Measurements from ENCODE around the gene CLK4. TPM values are rescaled to one million over a fixed set of nuclear protein-coding genes. Genes with fewer than 3 reads are reported as not detected.

Gene CLK4
- total RNA-seq, 1 donor from 2014 or later = 34.1 TPM

- intact Hi-C loops (cut with DNase I) = no loop called here
- H3K27me3 ChIP-seq (ENCODE audit: low read depth) = peaks cover 28% of the 10 kb centered on the region
- no peaks in the 10 kb centered on the region for H3K36me3 ChIP-seq
- no peaks in the 10 kb centered on the region for H3K9me3 ChIP-seq
- H3K4me3 ChIP-seq = no peak overlapping the region
- ATAC-seq (no peak), DNase-seq (no peak)
- no peak overlapping the region for H3K27ac ChIP-seq
- no peaks in the 10 kb centered on the region for H3K4me1 ChIP-seq
- TF ChIP-seq CTCF (IDR thresholded peaks at IDR 0.05) = no peak
Observed at GRCh38 chr5:178564811-178565550, 61.9 kb downstream of the CLK4 start.

GRCh38 chr5:178564397-178564796 lies 62.5 kb downstream of the CLK4 start:
- DNase-seq (no peak), ATAC-seq (no peak)
- Histone ChIP-seq H3K9me3 (no peaks in the 10 kb centered on the region), H3K4me1 (no peaks in the 10 kb centered on the region), H3K4me3 (no peak overlapping the region), H3K27ac (no peak overlapping the region), H3K27me3 (ENCODE audit: low read depth) (peaks cover 28% of the 10 kb centered on the region), H3K36me3 (no peaks in the 10 kb centered on the region)
- intact Hi-C loops (cut with DNase I) = no loop called here
- TF ChIP-seq CTCF (IDR thresholded peaks at IDR 0.05) = no peak

- Histone ChIP-seq H3K27me3 (ENCODE audit: low read depth) (peaks cover 28% of the 10 kb centered on the region), H3K4me1 (no peaks in the 10 kb centered on the region), H3K4me3 (no peak overlapping the region), H3K9me3 (no peaks in the 10 kb centered on the region), H3K27ac (no peak overlapping the region), H3K36me3 (no peaks in the 10 kb centered on the region)
- intact Hi-C loops (cut with DNase I) = no loop called here
- ATAC-seq (no peak), DNase-seq (no peak)
- no peak for TF ChIP-seq CTCF (IDR thresholded peaks at IDR 0.05)
Observed at GRCh38 chr5:178563621-178564020, 63.2 kb downstream of the CLK4 start.

- TF ChIP-seq CTCF (IDR thresholded peaks at IDR 0.05) = no peak
- intact Hi-C loops (cut with DNase I) = no loop called here
- peaks cover 28% of the 10 kb centered on the region for H3K27me3 ChIP-seq (ENCODE audit: low read depth)
- H3K36me3 ChIP-seq = no peaks in the 10 kb centered on the region
- no peak overlapping the region for H3K4me3 ChIP-seq
- H3K27ac ChIP-seq = no peak overlapping the region
- no peak for DNase-seq
- no peaks in the 10 kb centered on the region for H3K9me3 ChIP-seq
- no peaks in the 10 kb centered on the region for H3K4me1 ChIP-seq
- no peak for ATAC-seq
Observed at GRCh38 chr5:178561746-178562264, 65.0 kb downstream of the CLK4 start.

GRCh38 chr5:178560911-178561310 lies 65.9 kb downstream of the CLK4 start:
- TF ChIP-seq CTCF (IDR thresholded peaks at IDR 0.05) = no peak
- H3K4me1 ChIP-seq = no peaks in the 10 kb centered on the region
- no peak overlapping the region for H3K4me3 ChIP-seq
- ATAC-seq (no peak), DNase-seq (no peak)
- H3K36me3 ChIP-seq = no peaks in the 10 kb centered on the region
- H3K27me3 ChIP-seq (ENCODE audit: low read depth) = peaks cover 28% of the 10 kb centered on the region
- intact Hi-C loops (cut with DNase I) = no loop called here
- H3K9me3 ChIP-seq = no peaks in the 10 kb centered on the region
- no peak overlapping the region for H3K27ac ChIP-seq

All from lower lobe of right lung (tissue), 2 donors.